Mucosa of rectum (tissue), 2 donors: Measurements from ENCODE around the gene KDM4F.

Source experiments
- H3K27ac ChIP-seq, 2 donors: one replicate each; pipeline ENCODE4 v1.7.0; 2013; ENCODE audit warnings: inconsistent platforms in 2 of 2, low read depth in 2 of 2, low read length in 2 of 2
- H3K27me3 ChIP-seq, 2 donors: one replicate each; pipeline ENCODE4 v1.7.0; 2013; ENCODE audit warnings: low read length in 2 of 2; ENCODE audit not compliant: control insufficient read depth in 2 of 2, insufficient read depth in 2 of 2
- H3K36me3 ChIP-seq, 2 donors: one replicate each; pipeline ENCODE4 v1.7.0; 2013; ENCODE audit warnings: low read length in 2 of 2; ENCODE audit not compliant: control insufficient read depth in 2 of 2, insufficient read depth in 2 of 2
- H3K4me1 ChIP-seq, 2 donors: one replicate each; pipeline ENCODE4 v1.7.0; 2013; ENCODE audit warnings: low read length in 2 of 2, mild to moderate bottlenecking in 1 of 2; ENCODE audit not compliant: control insufficient read depth in 2 of 2, insufficient read depth in 2 of 2
- H3K4me3 ChIP-seq, 2 donors: one replicate each; pipeline ENCODE4 v1.7.0; 2013; ENCODE audit warnings: low read length in 2 of 2
- H3K9ac ChIP-seq, 2 donors: one replicate each; pipeline ENCODE4 v1.7.0; 2013; ENCODE audit warnings: low read length in 2 of 2, low read depth in 1 of 2, mild to moderate bottlenecking in 1 of 2
- H3K9me3 ChIP-seq, 2 donors: one replicate each; pipeline ENCODE4 v1.7.0; 2013; ENCODE audit warnings: low read length in 2 of 2; ENCODE audit not compliant: control insufficient read depth in 2 of 2
- donor health status: healthy.
- donor health status: Normal muscosa, but diverticular disease.

KDM4F gene

DNA sequence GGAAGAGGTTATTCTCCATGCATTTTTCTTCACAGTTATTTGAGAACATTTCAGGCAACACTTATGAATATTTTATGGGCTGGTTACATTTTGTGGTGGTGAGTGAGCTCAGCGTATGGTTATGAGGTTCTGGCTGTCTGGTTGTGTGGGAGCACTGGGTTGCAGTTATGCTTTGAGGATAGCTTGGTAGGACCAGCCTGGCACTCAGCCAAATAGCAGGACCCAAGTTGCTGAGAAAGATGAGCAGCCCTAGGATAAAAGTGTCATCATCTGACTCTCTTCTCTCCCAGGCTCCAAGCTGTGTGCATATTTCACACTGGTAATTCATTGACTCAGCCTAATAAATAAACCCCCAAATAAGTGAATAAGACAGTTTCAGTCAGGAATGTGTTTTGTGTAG, 9.4 kb downstream of the KDM4F start:
- no peak overlapping the region for H3K9ac ChIP-seq
- no peaks in the 10 kb centered on the region for H3K27me3 ChIP-seq
- H3K4me3 ChIP-seq = no peak overlapping the region
- peaks cover 0 to 2% of the 10 kb centered on the region in 2 donors for H3K4me1 ChIP-seq
- no peak overlapping the region for H3K27ac ChIP-seq
- no peaks in the 10 kb centered on the region for H3K9me3 ChIP-seq
- H3K36me3 ChIP-seq = no peaks in the 10 kb centered on the region

DNA sequence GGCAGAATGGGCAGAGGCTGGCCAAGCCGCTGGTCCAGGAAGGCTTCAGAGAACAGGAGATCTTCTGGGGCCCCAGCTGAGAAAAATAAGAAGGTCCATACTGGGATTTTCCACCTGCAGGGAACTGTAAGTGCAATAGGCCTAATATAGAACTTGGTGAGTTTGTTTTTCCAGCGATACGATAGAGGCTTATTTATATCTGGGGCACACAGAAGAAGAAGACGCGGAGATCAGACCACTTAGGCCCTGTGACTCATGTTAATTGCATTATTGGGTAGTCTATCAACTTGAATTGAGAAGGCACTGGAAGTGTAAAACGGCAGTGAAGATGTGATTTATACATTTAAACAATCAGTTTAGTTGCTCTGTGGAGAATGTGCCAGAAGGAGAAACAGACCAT, 9.8 kb downstream of the KDM4F start:
- Histone ChIP-seq H3K36me3 (no peaks in the 10 kb centered on the region), H3K9me3 (no peaks in the 10 kb centered on the region), H3K9ac (no peak overlapping the region)

DNA sequence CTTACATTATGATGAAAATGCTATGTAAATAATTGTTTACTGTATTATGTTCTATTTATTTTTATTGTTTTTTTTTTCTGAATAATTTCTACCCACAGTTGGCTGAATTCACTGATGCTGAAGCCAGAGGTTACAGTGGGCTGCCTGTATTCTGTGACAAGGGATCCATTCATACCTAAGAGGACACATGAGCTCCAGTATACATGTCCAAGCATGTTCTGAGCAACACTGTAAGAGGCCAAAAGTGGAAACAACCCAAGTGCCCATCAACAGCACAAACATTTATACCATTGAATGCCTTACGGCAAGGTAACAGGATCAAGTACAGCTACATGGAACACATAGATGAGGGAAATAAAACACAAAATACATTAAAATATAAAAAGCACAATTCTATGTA, 16.1 kb downstream of the KDM4F start:
- Histone ChIP-seq H3K27me3 (no peaks in the 10 kb centered on the region), H3K4me1 (peaks cover 9 to 18% of the 10 kb centered on the region in 2 donors), H3K36me3 (no peaks in the 10 kb centered on the region), H3K9me3 (no peaks in the 10 kb centered on the region), H3K4me3 (no peak overlapping the region), H3K9ac (no peak overlapping the region), H3K27ac (no peak overlapping the region)

More for the DNA sequence above, 9.8 kb downstream of the KDM4F start:
- Histone ChIP-seq H3K27me3 (no peaks in the 10 kb centered on the region), H3K4me1 (peaks cover 0 to 2% of the 10 kb centered on the region in 2 donors), H3K4me3 (no peak overlapping the region), H3K27ac (no peak overlapping the region)

DNA sequence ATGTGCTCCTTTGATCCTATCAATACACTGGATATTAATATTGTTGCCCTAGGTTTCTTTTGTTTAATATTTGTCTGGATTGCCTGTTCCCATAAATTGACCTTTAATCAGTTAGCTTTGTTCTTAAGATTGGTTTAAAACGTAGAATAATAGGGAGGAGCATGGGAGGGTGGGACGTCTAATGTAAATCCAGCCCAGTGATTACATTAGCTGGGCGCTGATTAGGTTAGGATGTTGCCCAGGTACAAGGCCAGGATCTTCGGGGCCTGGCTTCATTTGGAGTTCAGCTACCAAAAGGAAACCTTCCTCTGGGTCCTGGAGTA, 17.5 kb downstream of the KDM4F start, which contains the start of gene SRSF8:
Gene SRSF8, plus strand, starts transcription at position 204 of the 323 bp plus-strand sequence. CDS start 308 bp downstream, outside the sequence.
- H3K9me3 ChIP-seq = no peaks in the 10 kb centered on the region

DNA sequence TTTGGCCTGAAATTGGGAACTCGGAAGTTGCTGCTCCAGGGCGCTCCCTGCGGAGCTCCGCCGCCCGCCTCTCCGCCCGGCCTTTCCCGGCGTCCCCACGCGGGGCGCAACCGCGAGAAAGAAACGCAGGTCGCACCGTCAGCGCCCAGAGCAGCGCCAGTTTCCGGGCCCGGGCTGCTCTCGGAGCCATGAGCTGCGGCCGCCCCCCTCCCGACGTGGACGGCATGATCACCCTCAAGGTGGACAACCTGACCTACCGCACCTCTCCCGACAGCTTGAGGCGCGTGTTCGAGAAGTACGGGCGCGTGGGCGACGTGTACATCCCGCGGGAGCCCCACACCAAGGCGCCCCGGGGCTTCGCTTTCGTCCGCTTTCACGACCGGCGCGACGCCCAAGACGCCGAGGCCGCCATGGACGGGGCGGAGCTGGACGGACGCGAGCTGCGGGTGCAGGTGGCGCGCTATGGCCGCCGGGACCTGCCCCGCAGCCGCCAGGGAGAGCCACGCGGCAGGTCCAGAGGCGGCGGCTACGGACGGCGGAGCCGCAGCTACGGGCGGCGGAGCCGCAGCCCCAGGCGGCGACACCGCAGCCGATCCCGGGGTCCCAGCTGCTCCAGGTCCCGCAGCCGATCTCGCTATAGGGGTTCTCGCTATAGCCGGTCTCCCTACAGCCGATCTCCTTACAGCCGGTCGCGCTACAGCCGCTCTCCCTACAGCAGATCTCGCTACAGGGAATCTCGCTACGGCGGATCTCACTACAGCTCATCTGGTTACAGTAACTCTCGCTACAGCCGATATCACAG, 18.0 kb downstream of the KDM4F start:
- Histone ChIP-seq H3K9ac (peak overlapping the region; percentile 92), H3K9me3 (no peaks in the 10 kb centered on the region), H3K4me1 (peaks cover 14 to 18% of the 10 kb centered on the region in 2 donors), H3K27me3 (no peaks in the 10 kb centered on the region), H3K27ac (peak overlapping the region; percentile 93 to 96), H3K36me3 (no peaks in the 10 kb centered on the region), H3K4me3 (peak overlapping the region; percentile 90 to 98)

More for the DNA sequence above, 17.5 kb downstream of the KDM4F start, which contains the start of gene SRSF8:
- no peaks in the 10 kb centered on the region for H3K36me3 ChIP-seq
- H3K4me1 ChIP-seq = peaks cover 14 to 18% of the 10 kb centered on the region in 2 donors
- no peaks in the 10 kb centered on the region for H3K27me3 ChIP-seq
- H3K9ac ChIP-seq = peak within 1 kb of the TSS; percentile 92
- peak within 1 kb of the TSS; percentile 90 to 98 for H3K4me3 ChIP-seq
- peak within 1 kb of the TSS; percentile 93 to 96 for H3K27ac ChIP-seq

DNA sequence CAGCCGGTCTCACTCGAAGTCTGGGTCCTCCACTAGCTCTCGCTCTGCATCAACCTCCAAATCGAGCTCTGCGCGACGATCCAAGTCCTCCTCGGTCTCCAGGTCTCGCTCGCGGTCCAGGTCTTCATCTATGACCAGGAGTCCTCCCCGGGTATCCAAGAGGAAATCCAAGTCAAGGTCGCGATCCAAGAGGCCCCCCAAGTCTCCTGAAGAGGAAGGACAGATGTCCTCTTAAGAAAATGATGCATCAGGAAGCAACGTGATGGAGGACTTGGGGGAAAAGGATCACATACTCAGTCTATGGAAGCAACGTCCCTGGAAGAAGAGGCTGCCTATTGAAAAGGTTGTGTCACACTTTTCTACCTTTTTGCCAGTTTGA, 18.6 kb downstream of the KDM4F start:
- H3K36me3 ChIP-seq = no peaks in the 10 kb centered on the region
- H3K27me3 ChIP-seq = no peaks in the 10 kb centered on the region
- peak overlapping the region; percentile 93 to 96 for H3K27ac ChIP-seq
- peak overlapping the region; percentile 92 for H3K9ac ChIP-seq
- no peaks in the 10 kb centered on the region for H3K9me3 ChIP-seq
- H3K4me3 ChIP-seq = peak overlapping the region; percentile 90 to 98
- H3K4me1 ChIP-seq = peaks cover 14 to 18% of the 10 kb centered on the region in 2 donors

DNA sequence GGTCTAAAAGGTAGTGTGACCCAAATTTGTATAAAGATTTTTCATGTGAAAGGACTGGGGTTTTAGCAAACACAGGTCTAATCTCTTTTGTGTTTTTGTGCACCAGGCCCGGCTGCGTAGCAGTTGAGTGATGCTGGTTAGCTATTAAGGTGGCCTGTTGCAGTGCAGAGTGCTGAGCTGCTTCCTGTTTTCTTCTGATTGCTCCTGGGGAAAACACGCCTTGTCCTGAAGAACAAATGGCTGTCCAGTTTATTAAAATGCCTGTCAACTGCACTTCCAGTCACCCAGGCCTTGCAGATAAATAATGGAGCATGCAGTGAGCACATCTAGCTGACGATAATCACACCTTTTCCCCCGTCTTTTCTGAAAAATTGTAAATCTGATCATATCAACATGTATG, 19.3 kb downstream of the KDM4F start:
- Histone ChIP-seq H3K4me3 (peak overlapping the region; percentile 90 to 98), H3K9ac (peak overlapping the region; percentile 92), H3K27ac (peak overlapping the region; percentile 93 to 96)

DNA sequence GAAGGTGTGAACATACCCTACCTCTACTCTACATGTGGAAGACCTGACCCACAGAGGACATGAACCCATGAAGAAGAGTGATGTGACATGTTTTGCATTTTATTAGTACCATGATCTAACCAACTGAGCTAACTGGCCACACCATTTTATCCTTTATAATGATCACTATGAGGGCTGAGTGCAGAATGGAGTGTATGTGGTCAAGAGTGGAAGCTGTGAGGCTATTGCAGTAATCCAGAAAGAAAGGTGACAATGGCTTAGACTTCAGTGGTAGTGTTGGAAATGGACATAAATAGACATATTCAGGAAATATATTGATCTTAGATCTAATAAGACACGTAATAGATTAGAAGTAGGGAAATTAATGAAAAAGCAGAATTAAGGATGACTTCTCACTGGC, 21.2 kb downstream of the KDM4F start:
- Histone ChIP-seq H3K9me3 (no peaks in the 10 kb centered on the region), H3K4me1 (peaks cover 14 to 28% of the 10 kb centered on the region in 2 donors), H3K27ac (no peak overlapping the region), H3K9ac (no peak overlapping the region), H3K36me3 (no peaks in the 10 kb centered on the region), H3K4me3 (no peak overlapping the region), H3K27me3 (no peaks in the 10 kb centered on the region)

More for the DNA sequence above, 19.3 kb downstream of the KDM4F start:
- H3K9me3 ChIP-seq = no peaks in the 10 kb centered on the region
- H3K27me3 ChIP-seq = no peaks in the 10 kb centered on the region
- no peaks in the 10 kb centered on the region for H3K36me3 ChIP-seq
- peaks cover 14 to 18% of the 10 kb centered on the region in 2 donors for H3K4me1 ChIP-seq

DNA sequence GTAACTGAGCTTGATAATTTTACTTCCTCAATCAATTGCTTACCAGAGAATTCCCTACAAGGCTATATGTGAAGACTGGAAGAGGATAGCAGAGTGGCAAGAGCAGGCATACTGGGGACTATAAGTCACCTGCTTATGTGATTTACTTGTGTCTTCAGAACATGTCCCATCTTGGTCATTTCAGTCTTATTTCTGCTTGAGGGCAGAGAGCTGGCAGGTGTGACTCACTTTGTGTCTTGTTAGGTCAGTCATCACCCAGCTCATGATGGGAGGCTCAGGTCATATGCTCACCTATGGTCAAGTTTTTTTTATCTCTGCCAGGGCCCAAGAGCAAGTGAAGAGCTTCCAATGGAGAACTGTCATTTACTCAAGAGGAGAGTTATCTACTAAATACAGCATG, 23.7 kb downstream of the KDM4F start:
- H3K4me3 ChIP-seq = no peak overlapping the region
- peaks cover 14 to 30% of the 10 kb centered on the region in 2 donors for H3K4me1 ChIP-seq
- no peak overlapping the region for H3K27ac ChIP-seq

DNA sequence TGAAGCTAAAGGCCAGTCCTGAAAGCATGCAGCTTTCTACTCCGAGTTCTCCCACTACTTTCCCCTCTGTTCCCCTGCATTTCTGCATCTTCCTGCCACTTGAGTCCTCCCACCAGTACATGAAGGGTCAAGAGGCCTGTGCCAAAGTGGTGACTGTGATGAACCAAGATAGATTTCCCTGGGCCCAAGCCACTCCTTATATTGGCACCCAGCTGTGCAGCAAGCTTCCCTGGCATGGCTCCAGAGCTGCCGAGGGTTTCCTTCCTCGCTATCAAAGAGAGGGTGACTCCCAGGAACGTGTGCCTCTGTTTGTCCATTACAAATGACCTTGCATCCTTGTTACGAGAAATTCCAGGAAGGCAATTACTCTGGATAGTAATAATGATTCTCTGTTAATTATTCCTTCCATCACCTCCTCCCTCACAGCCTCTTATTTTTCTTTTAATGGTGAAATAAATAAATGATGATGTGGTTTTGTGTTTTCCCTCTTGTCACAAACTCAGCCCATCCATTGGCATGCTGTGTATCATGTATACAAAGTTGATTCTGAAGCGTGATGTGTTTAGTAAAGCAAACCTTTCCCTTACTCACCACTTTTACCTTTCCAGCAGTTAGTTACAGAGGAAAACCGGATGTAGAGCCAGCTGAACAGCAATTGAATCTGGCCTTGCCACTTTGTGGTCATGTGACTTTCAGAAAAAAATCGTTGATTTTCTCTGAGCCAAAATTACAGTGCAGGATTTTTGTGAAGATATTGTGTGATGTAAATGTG, 25.8 kb downstream of the KDM4F start:
- H3K27ac ChIP-seq = no peak overlapping the region
- H3K9ac ChIP-seq = no peak overlapping the region
- H3K4me1 ChIP-seq = peaks cover 5 to 15% of the 10 kb centered on the region in 2 donors
- H3K9me3 ChIP-seq = no peaks in the 10 kb centered on the region
- no peaks in the 10 kb centered on the region for H3K36me3 ChIP-seq
- no peak overlapping the region for H3K4me3 ChIP-seq
- H3K27me3 ChIP-seq = no peaks in the 10 kb centered on the region

More for the DNA sequence above, 23.7 kb downstream of the KDM4F start:
- no peaks in the 10 kb centered on the region for H3K27me3 ChIP-seq
- H3K9me3 ChIP-seq = no peaks in the 10 kb centered on the region
- no peak overlapping the region for H3K9ac ChIP-seq
- H3K36me3 ChIP-seq = no peaks in the 10 kb centered on the region
